H1 (cell line): ENCODE data around the gene CENPX.

Experiments used
- ATF2 ChIP-seq: IDR thresholded peaks from 2 replicates; pipeline ENCODE4 v1.6.1; 2012; ENCODE audit warnings: low read length, inconsistent platforms
- ATF3 ChIP-seq: IDR thresholded peaks from 2 replicates; pipeline ENCODE4 v1.6.1; 2011; ENCODE audit warnings: low read depth, mild to moderate bottlenecking, low read length; ENCODE audit not compliant: insufficient read depth
- CTCF ChIP-seq, 3 experiments: IDR thresholded peaks; 1 replicate in 2 of 3; 2 replicates in 1 of 3; pipeline versions ENCODE4 v1.5.1 to v1.6.1; 2011; ENCODE audit warnings: low read length in 3 of 3, mild to moderate bottlenecking in 3 of 3, inconsistent platforms in 2 of 3, low read depth in 1 of 3, moderate library complexity in 1 of 3; ENCODE audit not compliant: insufficient read depth in 1 of 3; ENCODE audit errors: control extremely low read depth in 1 of 3
- EP300 ChIP-seq, 2 experiments: IDR thresholded peaks; 1 replicate in 1 of 2; 2 replicates in 1 of 2; pipeline ENCODE4 v1.6.1; 2011 to 2012; ENCODE audit warnings: low read depth in 2 of 2, low read length in 2 of 2, mild to moderate bottlenecking in 2 of 2, borderline replicate concordance in 1 of 2, inconsistent platforms in 1 of 2, moderate library complexity in 1 of 2
- EZH2 ChIP-seq: fragments of 200-600 bp; sonication (generic); IDR thresholded peaks from 2 replicates; pipeline ENCODE4 v1.7.1; 2012; ENCODE audit warnings: low read depth, mild to moderate bottlenecking, moderate library complexity, low read length, inconsistent platforms; ENCODE audit not compliant: severe bottlenecking
- MAX ChIP-seq: IDR thresholded peaks from 2 replicates; pipeline ENCODE4 v1.6.1; 2012; ENCODE audit warnings: inconsistent platforms
- POLR2A ChIP-seq, 2 experiments: IDR thresholded peaks; 1 replicate in 1 of 2; 2 replicates in 1 of 2; pipeline ENCODE4 v1.6.1; 2011; ENCODE audit warnings: low read depth in 2 of 2, low read length in 2 of 2, mild to moderate bottlenecking in 2 of 2; ENCODE audit errors: control extremely low read depth in 1 of 2
- POLR2AphosphoS5 ChIP-seq: IDR thresholded peaks from 2 replicates; pipeline ENCODE4 v1.6.1; 2011; ENCODE audit warnings: low read depth, low read length
- RAD21 ChIP-seq, 2 experiments: IDR thresholded peaks in 1 of 2; conservative IDR thresholded peaks in 1 of 2; 2 replicates each; pipeline ENCODE4 v1.6.1; 2011; ENCODE audit warnings: low read depth in 2 of 2, low read length in 2 of 2, improper control_type of control experiment in 1 of 2, inconsistent platforms in 1 of 2, mild to moderate bottlenecking in 1 of 2, moderate library complexity in 1 of 2
- SP2 ChIP-seq: IDR thresholded peaks from 2 replicates; pipeline ENCODE4 v1.6.1; 2012; ENCODE audit warnings: mild to moderate bottlenecking, low read length, inconsistent platforms

- TF ChIP-seq CTCF (IDR thresholded peaks at IDR 0.05; ENCODE audit: control extremely low read depth in 1 of 3, insufficient read depth in 1 of 3, low read depth in 1 of 3, low read length in 3 of 3) (peak; percentile 47 to 55 (median 51)), POLR2A (IDR thresholded peaks at IDR 0.05; ENCODE audit: control extremely low read depth in 1 of 2, low read depth in 2 of 2, low read length in 2 of 2) (no peak), RAD21 (IDR thresholded peaks at IDR 0.05 in 1 of 2, conservative IDR thresholded peaks at IDR 0.05 in 1 of 2; ENCODE audit: low read depth in 2 of 2, low read length in 2 of 2) (peak; percentile 56 to 75), MAX (no peak), SP2 (no peak), ATF2 (no peak), EP300 (IDR thresholded peaks at IDR 0.05; ENCODE audit: borderline replicate concordance in 1 of 2, low read depth in 2 of 2, low read length in 2 of 2) (no peak), ATF3 (no peak), POLR2AphosphoS5 (no peak), EZH2 (no peak)
These were observed 1.4 kb downstream of the CENPX start for GRCh38 chr17:82021107-82021899.
